HG03097 (cell line): Measurements from ENCODE around the gene MAP3K7CL.
"Not testable (repeated sequence)": the region's sequence is repeated elsewhere in the genome, so short reads cannot be mapped to it uniquely, and the experiment has no call there.

Experiments used
- ATAC-seq: cut with Tn5 transposase; IDR thresholded peaks from one replicate; pipeline ENCODE4 v1.9.1; 2021; ENCODE audit not compliant: unreplicated experiment, low FRiP score

MAP3K7CL gene

DNA sequence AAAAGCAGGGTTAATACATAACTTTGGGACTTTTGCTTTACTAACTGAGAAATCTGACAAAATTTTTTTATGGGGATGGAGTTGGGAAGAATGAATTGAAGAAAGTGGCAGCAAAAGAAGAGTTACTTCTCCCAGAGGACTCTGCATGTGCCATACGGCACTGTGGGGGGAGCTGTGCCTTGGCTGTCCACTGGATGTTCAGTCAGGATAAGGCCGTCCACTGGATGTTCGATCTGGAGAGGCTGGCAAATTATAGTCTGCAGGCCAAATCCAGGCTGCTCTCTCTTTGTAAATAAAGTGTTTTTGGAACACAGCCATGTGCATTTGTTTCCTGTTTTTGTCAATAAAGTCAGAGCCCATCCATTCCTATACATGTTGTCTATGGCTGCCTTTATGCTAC lies 4.5 kb upstream of the MAP3K7CL start:
- ATAC-seq, result no peak

DNA sequence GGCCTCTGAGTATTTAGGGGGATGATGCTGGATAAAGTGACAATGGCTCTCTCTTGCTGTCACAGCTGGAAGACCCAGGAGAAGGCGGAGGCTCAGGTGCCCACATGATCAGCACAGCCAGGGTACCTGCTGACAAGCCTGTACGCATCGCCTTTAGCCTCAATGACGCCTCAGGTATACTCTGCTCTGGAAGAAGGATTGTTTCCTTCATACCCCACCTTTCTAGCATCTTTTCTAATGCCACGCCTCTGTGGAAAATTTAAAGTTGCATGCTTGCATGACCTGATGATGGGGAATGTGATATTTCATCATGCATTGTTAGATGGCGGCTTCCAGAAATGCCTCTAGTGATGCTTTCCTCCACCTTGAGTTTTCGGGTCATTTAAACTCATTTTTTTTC lies 2.8 kb downstream of the MAP3K7CL start:
- ATAC-seq, result no peak

DNA sequence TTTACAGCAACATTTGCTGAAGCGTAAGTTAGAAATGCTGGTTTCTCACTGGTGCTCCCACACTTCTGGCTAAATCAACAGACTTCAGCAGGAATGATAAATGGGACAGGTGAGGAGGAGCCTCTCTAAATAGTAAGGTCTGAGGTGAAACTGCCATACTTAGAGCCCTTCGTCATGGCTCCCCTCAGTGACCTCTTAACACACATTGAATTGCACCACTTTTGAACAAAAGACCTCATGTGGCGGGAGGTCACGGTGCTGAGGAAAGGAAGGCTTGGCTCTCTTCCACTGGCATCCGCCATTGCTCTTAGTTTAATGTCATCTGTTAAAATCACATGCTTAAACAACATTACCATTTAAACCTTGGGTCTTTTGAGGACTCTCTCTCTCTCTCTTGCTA lies 3.4 kb downstream of the MAP3K7CL start:
- ATAC-seq, result no peak

DNA sequence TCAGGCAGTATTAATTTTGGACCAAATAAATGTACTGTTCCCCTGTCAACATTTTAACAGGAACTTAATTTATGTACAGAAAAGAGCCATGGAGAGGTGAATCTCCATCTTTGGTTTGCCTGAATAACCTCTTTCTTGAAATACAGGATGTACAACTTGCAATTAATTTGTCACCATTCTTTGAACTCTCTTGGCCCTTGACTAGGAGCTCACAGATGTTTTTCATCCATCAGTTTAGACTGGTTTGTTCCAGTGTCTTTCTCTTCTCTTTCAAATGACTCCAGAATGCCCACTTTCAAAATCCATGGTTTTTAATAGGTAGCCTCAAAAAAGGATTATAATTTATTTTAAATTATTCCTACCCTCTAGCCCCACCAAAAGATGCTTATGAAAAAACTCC lies 5.0 kb downstream of the MAP3K7CL start:
- ATAC-seq, result no peak

DNA sequence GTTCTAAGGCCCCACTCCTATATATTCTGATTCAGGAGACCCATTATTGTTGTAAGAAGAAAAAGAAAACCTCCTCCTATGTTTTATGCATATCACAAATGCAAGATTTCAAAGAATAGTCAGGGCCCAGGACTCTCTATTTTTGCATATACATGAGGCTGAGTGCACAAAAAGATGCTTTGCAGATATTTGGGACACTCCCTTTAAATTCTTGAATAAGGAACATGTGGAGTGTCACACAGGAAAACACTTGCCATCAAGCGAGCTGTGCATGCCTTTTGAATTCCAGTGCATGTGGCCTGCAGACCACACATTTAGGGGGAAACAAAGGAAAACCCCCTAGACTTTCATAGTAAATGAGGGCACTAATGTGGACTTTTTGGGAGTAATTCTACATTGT lies 5.6 kb downstream of the MAP3K7CL start:
- ATAC-seq, result no peak

DNA sequence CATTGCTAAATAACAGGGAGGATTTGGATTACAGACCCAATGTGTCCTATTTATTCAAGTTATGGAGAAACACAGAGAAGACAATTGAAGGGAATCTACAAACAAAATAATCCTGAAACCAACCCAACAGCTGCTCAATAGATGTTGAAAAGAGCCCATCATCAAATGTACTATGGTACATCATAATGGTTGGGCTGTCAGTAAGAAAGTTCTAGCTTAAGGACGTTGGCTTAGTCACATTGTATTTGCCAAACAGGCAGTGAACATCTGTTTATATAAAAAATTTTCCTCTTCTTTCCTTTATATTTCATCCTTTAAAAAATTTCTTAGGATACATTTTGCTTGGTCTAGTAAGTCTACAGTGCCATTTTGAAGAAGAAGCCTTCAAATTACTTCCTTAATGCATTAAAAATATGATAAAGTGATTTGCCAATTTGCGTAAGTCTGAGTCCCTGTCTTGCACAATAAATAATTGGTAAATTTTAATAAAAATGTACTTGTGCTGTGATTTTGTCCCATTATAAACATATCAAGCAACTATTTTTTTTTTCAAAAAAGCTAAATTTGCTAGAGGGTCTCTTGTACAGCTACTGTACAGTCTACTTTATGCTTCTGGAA lies 14.4 kb downstream of the MAP3K7CL start:
- ATAC-seq, result no peak

DNA sequence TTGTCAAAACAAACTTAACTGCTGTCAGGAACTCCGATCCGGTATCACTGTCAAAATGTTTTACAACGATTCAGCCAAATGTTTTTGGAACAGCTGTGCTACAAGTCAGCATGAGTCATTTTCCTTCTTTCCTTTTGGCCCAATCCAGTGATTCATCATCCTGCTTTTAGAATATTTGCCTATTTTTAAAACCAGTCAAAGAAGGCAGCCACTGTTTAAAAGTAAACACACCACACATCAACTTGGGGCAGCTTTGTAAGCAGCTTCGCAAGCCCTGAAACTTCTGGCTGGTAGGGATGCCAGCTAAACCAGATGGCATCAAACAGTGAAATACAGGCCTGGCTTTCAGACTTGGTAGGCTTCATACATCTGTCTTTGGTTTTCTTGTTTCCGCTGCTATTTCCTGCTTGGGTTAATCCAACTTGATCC lies 14.9 kb downstream of the MAP3K7CL start:
- ATAC-seq, result no peak

DNA sequence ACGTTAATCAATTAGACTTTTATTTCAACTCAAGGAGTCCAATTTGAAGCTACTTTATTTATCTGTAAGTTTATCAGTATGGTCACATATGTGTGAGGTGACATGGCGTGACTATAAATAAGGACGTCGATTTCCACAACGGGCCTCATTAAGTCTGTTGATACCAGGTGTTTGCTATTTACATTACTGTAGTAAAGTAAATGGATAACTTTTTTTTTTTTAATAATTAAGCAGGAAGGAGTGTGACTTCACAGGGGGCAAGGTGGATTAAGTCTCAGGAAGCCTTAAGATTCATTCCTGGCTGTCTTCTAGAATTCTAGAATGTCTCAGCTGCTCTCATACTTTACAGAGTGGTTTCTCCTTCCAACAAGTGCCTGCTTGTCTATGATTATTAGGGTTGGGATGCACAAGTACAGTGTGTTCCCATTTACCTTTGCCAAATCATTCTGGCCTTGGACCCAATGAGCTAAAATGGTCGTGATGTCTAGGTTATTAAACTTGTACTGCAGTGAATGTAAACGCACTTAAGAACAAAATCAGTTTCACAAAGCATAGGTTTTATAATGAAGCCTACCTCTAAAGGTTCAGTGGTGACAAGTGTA lies 15.5 kb downstream of the MAP3K7CL start:
- ATAC-seq, result peak; percentile 34

DNA sequence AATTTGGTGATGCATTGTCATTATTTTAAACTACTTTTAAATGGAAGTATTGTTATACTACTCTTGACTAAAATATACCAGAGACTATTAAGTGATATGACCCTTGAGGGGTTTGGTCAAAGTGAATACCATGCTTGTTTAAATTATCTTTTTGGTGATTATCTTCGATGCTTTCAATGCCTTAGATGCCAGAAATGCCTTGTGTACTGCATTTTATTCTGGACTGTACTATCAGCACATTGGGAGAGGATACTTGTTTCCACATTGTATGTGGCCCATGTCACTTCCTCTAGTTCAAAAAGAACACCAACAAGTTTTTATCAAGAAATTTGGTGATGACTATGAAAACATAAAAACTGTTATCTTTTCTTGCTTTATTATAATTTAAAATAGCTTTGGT lies 16.3 kb downstream of the MAP3K7CL start:
- no peak for ATAC-seq

DNA sequence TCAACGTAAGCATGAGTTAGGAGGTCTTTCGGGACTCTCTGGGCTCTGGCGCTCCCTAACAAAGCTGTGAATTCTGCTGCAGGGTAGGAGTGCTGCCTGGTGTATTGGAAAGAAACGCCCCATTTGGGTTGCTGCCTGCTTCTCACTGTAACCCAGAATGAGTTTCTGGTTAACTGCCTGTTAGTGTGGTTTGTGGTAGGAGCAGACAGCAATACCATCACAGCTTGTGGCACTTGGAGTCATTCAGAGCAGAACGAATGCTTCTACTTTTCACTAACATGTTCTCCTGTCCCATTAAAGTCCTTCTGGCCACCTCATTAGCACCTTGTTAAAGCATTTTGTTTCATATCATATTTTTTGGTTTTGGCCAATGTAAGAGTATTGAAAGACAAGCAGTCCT lies 18.1 kb downstream of the MAP3K7CL start:
- ATAC-seq, result no peak

DNA sequence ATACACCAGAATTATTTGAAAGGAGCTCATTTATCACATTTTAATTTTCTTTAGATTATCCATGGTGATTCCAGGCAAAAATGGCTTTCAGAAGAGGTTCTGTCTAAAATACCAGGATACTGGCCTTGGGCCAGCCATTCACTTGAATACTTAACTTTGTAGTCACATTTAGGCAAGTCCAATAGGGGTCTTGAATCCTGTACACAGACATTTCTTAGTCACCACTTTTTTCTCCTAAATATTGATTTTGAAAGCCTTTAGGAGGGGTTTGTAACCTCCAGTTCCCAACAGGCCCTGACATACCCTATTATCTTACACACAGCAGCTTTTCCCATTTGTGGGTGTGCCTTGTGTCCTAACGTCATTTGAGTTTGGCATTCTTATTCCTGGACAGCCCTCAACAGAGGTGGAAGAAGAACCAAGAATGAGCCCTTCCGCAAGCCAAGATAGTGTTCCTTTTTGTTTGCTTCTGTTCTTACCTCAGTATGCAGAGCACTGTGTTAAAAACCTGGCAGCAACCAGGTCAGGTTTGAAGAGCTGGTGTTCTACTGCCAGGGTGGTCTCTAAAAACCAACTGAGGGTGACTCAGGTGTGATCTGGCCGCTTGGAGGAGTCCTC lies 19.5 kb downstream of the MAP3K7CL start:
- no peak for ATAC-seq

DNA sequence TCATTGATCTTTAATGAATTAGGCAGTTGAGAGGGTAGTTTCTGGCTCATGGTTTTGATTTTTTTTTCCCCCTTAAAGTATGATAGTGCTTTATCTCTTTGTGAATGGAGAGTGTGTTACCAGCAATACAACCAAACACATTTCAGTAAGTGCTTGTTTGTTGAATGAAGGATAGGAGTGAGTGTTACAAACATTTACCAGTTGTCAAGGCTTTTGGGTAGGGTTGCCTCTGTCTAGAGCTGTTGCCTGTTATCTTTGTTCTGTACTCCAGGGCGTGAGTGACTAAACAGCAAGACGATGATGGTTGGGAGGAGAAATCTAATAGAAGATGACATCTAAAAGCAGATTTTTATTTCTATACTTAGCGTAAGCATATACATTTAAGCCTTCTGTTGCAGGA lies 21.5 kb downstream of the MAP3K7CL start:
- no peak for ATAC-seq

DNA sequence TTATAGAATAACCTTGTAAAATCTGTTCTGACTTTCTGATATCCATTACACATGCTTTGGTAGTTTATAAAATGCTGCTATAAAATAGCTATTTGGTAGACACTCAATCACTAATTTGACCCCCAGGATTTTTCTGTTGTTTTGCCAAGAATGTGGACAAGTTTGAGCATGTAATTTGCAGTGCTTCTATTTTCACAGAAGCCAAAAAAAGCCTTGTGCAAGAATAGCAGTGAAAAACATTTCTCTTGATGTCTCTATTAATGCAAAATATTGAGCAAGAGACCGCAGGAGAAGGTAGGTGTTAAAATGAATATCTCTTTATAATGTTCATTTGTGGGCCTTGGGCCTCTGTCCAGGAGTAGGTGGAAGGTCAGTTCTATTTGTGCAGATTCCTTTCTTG lies 22.5 kb downstream of the MAP3K7CL start:
- ATAC-seq, result no peak

DNA sequence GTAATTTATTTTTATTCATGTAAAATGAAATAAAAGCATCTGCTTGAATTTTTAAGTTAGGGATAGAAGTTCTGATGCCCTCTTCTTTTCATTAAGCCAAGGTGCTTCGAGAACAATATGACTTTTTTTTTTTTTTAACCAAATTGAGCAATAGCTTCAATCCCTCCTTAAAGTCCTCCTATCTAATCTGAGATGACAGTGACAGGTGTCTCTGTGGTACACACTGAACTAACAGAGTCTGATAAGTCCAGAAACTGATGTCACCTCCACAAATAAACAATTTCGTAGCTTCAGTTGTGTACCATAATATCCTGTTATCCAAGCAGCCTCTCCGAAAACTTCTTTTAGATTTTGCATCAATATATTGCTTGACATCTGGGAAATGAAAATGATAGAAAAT lies 23.8 kb downstream of the MAP3K7CL start:
- no peak for ATAC-seq

DNA sequence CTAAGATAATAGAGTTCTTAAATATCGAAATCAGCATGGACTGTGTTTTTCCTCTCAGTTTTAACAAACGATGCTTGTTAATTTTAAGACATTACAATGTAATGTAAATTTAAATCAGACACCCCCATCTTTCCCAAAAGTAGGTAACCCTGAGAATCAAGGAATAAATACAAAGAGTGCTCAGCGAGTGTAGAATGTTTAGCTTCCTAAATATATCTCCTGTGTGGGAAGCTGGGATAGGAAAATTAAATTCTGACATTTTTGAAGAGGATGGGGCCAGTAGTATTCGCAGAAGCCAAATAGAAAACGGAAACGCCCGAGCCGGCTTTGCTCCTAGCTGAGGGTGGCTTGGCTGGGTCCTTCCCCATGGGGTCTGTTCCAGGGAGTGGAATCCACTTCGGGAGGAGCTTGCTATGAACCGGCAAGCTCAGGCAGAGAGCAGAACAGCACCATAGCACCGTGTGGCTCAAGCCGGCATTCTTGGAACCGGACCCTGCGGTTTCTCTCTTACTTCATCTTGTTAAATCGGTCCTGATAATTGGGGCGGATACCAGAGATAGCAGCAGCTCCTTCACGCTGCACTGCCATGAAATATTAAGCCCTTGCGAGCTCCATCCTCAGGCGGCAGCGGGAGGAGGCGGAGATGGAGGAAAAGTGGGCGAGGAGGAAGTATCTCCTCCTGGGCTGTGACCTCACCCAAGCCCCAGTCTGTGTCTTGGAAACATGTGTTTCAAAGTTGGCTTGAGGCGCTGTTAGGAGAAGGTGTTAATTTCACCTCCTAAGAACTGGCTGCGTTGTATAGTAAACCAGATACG lies 24.9 kb downstream of the MAP3K7CL start:
- no peak for ATAC-seq

DNA sequence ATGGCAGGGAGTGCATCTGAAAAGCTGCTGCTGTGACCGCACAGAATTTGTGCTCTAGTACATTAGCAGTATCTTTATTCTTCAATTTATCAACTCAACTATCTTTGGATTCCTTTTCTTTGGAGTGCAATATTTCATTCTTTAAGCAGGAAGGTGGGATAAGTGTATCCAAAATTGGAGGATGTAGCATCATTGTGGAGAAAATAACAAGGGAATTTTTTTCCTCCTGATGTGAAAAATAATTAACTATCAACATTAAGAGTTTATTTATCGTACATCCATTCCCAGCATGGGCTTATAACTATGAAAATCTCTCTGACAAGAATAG lies 25.5 kb downstream of the MAP3K7CL start:
- ATAC-seq, result no peak

DNA sequence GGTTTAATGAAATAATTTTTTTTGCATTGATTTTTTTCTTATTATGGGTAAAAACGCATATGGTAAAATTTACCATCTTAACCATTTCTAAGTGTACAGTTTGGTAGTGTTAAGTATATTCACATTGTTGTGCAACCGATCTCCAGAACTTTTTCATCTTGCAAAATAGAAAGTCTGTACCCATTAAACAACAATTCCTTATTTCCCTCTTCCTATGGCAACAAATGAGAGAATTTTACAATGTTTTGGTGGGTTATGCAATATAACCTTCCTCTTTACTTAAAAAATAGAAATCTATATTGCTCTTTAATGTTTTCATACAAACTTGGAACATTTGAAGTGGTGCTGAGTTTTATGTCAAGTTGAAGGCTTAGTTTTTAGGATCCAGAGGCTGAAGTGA lies 26.6 kb downstream of the MAP3K7CL start:
- no peak for ATAC-seq

DNA sequence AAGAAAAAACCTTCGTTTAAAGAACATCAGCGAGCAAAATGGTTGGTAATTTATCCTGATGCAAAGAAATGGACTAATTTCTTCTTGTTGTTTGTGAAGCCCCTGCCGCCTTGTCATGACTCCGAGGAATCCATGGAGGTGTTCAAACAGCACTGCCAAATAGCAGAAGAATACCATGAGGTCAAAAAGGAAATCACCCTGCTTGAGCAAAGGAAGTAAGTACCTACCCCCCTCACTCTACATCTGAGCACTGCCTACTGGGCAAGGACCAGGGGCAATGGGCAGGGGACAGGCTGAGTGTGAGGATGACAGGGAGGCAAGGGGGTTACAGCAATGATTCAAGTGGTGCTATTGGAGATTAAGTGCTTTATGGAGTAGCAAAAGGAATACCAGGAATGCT lies 29.4 kb downstream of the MAP3K7CL start:
- ATAC-seq, result no peak

DNA sequence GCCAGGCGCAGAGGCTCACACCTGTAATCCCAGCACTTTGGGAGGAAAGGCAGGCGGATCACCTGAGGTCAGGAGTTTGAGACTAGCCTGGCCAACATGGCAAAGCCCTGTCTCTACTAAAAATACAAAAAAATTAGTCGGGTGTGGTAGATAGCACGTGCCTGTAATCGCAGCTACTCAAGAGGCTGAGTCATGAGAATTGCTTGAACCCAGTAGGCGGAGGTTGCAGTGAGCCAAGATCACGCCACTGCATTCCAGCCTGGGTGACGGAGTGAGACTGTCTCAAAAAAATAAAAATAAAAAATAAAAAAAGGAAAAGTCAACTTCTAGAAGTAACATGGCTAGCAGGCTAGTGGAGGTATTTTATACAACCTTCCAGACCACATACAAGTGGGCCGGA lies 32.4 kb downstream of the MAP3K7CL start:
- ATAC-seq, result not testable (repeated sequence)

DNA sequence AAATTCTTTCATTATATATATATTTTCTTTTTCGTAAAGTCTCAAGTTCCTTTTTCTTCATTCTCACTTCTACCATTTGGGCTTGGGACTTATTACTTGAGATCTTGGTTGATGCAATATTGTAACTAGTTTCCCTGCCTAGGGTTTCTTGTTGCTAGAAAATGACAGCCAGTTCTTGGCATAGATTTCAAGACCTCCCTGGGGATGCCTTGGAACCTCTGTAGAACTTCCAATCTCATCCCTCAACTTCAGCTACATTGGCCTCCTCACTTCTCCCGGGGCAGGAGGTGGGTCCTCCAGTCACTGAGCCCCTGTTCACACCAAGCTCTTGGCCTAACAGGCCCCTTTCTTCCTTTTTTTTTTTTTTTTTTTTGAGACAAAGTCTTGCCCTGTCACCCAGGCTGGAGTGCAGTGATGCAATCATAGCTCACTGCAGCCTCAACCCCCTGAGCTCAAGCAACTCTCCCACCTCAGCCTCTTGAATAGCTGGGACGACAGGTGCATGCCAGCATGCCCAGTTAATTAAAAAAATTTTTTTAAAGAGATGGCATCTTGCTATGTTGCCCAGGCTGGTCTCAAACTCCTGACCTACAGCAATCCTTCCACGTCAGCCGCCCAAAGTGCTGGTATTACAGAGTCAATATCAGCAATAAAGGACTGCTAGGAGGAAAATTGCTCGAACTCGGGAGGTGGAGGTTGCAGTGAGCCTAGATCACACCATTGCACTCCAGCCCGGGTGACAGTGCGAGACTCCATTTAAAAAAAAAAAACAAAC lies 33.1 kb downstream of the MAP3K7CL start:
- no peak for ATAC-seq
